GM12892 (cell line): ENCODE measurements around the gene PNMA8C.

Experiments
- POLR2A ChIP-seq: IDR thresholded peaks from 2 replicates; pipeline ENCODE4 v1.6.1; 2011; ENCODE audit warnings: low read depth, low read length, control low read depth
- POLR2AphosphoS5 ChIP-seq: IDR thresholded peaks from 2 replicates; pipeline ENCODE4 v1.6.1; 2011; ENCODE audit warnings: low read depth, low read length, control low read depth
- TAF1 ChIP-seq: IDR thresholded peaks from 2 replicates; pipeline ENCODE4 v1.6.1; 2011; ENCODE audit warnings: low read depth, mild to moderate bottlenecking, control low read depth, low read length, borderline replicate concordance

DNA sequence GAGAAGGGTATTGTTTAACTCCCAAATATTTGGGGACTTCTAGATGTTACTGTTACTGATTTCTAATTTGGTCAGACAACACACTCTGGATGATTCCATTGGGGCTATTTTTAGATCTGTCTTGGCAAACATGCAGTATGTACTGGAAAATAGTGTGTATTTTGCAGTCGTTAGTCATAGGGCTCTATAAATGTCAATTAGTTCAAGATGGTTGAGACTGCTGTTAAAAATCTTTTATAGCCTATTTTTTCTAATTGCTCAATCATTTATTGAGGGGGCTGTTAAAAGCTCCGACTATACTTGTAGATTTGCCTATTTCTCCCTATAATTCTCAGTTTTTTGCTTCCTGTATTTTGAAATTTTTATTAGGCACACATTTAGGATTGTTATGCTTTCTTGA is 50.5 kb downstream of the PNMA8C start:
- TF ChIP-seq POLR2A, result no peak
- TF ChIP-seq POLR2AphosphoS5, result no peak
- no peak for TF ChIP-seq TAF1
